A549 (cell line): ENCODE measurements around the gene MSRB3. TPM values are rescaled to one million over a fixed set of nuclear protein-coding genes. Genes with fewer than 3 reads are reported as not detected.

ENCODE experiments used
- ATAC-seq, 2 experiments: fragments of 200-7000 bp in 1 of 2; fragments of >200 bp in 1 of 2; cut with Nextera tagmentation in 1 of 2; cut with Tn5 transposase in 1 of 2; 3 replicates each; pipeline versions ENCODE4 v1.8.0 to v1.9.1; 2018 to 2020; ENCODE audit warnings: mild to moderate bottlenecking in 1 of 2, moderate library complexity in 1 of 2
- CTCF ChIA-PET: fragments of 300-600 bp; sonication (Branson Sonifier 250); formaldehyde crosslinking; extraction: SDS; loops from one replicate; lab custom pipeline; 2021; ENCODE audit warnings: antibody characterized with exemption, inconsistent platforms; lab: Yijun Ruan, JAX
- POLR2A ChIA-PET: fragments of 350-600 bp; formaldehyde crosslinking; extraction: SDS; loops from one replicate; lab custom pipeline; 2021; ENCODE audit warnings: antibody characterized with exemption, inconsistent platforms; lab: Yijun Ruan, JAX
- DNase-seq, 2 experiments: peaks; one replicate each; pipeline versions ENCODE4 v3.0.0 to v3.0.0-alpha.2; 2011 to 2016; ENCODE audit warnings: low read depth in 1 of 2, low spot score in 1 of 2
- FAIRE-seq: peaks from 2 replicates; lab custom pipeline; 2011; peaks lifted over from hg19 to GRCh38; lab: Jason Lieb, UNC
- H3K27ac ChIP-seq, 2 experiments: fragments of >200 bp; sonication (Bioruptor Twin); formaldehyde crosslinking; 3 replicates each; pipeline ENCODE4 v1.5.1; 2016 to 2017
- H3K4me1 ChIP-seq: fragments of >200 bp; sonication (Bioruptor Twin); formaldehyde crosslinking; 3 replicates; pipeline ENCODE4 v1.6.1; 2016
- H3K4me2 ChIP-seq: fragments of >200 bp; sonication (Bioruptor Twin); formaldehyde crosslinking; 3 replicates; pipeline ENCODE4 v1.6.1; 2016
- H3K4me3 ChIP-seq: fragments of >200 bp; sonication (Bioruptor Twin); formaldehyde crosslinking; 3 replicates; pipeline ENCODE4 v1.5.1; 2016
- H3K9me3 ChIP-seq: fragments of >200 bp; sonication (Bioruptor Twin); formaldehyde crosslinking; 3 replicates; pipeline ENCODE4 v1.6.1; 2016
- BHLHE40 ChIP-seq: IDR thresholded peaks from 2 replicates; pipeline ENCODE4 v1.6.1; 2012; ENCODE audit warnings: low read depth, low read length, inconsistent platforms
- CBX2 ChIP-seq: fragments of 200-600 bp; sonication (generic); IDR thresholded peaks from 2 replicates; pipeline ENCODE4 v1.6.1; 2016; ENCODE audit warnings: low read depth, mild to moderate bottlenecking, borderline replicate concordance
- CEBPB ChIP-seq, 2 experiments: fragments of >200 bp in 1 of 2; sonication (Bioruptor Twin) in 1 of 2; formaldehyde crosslinking in 1 of 2; IDR thresholded peaks; 2 replicates each; pipeline ENCODE4 v1.6.1; 2012 to 2016
- FOSL2 ChIP-seq, 2 experiments: fragments of 450-650 bp in 1 of 2; fragments of >200 bp in 1 of 2; sonication (Bioruptor Twin) in 1 of 2; formaldehyde crosslinking; IDR thresholded peaks; 2 replicates each; pipeline versions ENCODE4 v1.5.0 to v1.6.1; 2016 to 2020; ENCODE audit warnings: mild to moderate bottlenecking in 1 of 2, moderate library complexity in 1 of 2
- FOXS1 ChIP-seq: fragments of 250-450 bp; sonication (Bioruptor Pico); IDR thresholded peaks from 2 replicates; pipeline ENCODE4 v1.5.0; 2020; ENCODE audit warnings: mild to moderate bottlenecking, moderate library complexity
- HEYL ChIP-seq: fragments of 250-450 bp; sonication (Bioruptor Pico); IDR thresholded peaks from 2 replicates; pipeline ENCODE4 v1.8.0; 2021; ENCODE audit warnings: mild to moderate bottlenecking, moderate library complexity
- HOXB5 ChIP-seq: fragments of 250-450 bp; sonication (Bioruptor Pico); IDR thresholded peaks from 2 replicates; pipeline ENCODE4 v1.5.0; 2020; ENCODE audit warnings: mild to moderate bottlenecking, moderate library complexity
- JUNB ChIP-seq: fragments of >200 bp; sonication (Bioruptor Twin); formaldehyde crosslinking; IDR thresholded peaks from 2 replicates; pipeline ENCODE4 v1.6.1; 2016
- KDM5A ChIP-seq: fragments of 200-600 bp; sonication (generic); IDR thresholded peaks from 2 replicates; pipeline ENCODE4 v1.6.1; 2016; ENCODE audit warnings: antibody characterized with exemption, mild to moderate bottlenecking
- PHF8 ChIP-seq: fragments of 200-600 bp; sonication (generic); IDR thresholded peaks from 2 replicates; pipeline ENCODE4 v1.6.1; 2016; ENCODE audit warnings: low read depth, mild to moderate bottlenecking, antibody characterized with exemption, moderate library complexity, borderline replicate concordance
- POLR2A ChIP-seq: IDR thresholded peaks from 2 replicates; pipeline ENCODE4 v1.6.1; 2012; ENCODE audit warnings: mild to moderate bottlenecking, low read length
- RNF2 ChIP-seq: fragments of 200-600 bp; sonication (generic); IDR thresholded peaks from 2 replicates; pipeline ENCODE4 v1.6.1; 2016; ENCODE audit warnings: low read depth, mild to moderate bottlenecking, antibody characterized with exemption, moderate library complexity, borderline replicate concordance
- TFCP2L1 ChIP-seq: fragments of 250-450 bp; sonication (Bioruptor Pico); IDR thresholded peaks from 2 replicates; pipeline ENCODE4 v1.5.0; 2021; ENCODE audit warnings: mild to moderate bottlenecking
- ZFP36 ChIP-seq: fragments of 450-650 bp; IDR thresholded peaks from 2 replicates; pipeline ENCODE4 v1.6.1; 2014; ENCODE audit warnings: borderline replicate concordance; ENCODE audit not compliant: partially characterized antibody
- ZSCAN20 ChIP-seq: fragments of 250-450 bp; sonication (Bioruptor Pico); IDR thresholded peaks from 2 replicates; pipeline ENCODE4 v1.8.0; 2022; ENCODE audit warnings: mild to moderate bottlenecking, moderate library complexity
- WGBS: methylation state at CpG from one replicate; pipeline ENCODE4 v1.1.6; 2017; ENCODE audit errors: missing lambda C conversion rate; 5-methylcytosine and 5-hydroxymethylcytosine counted together
- polyA plus RNA-seq, 4 experiments: library from polyadenylated mRNA; depleted of rRNA in 3 of 4; stranded (reverse); fragments of >200 nt; fragmentation: RNase III in 1 of 4; extraction: RNeasy Plus Mini Kit Qiagen cat#74134 plus additional on column Dnase treatment in 1 of 4; gene quantifications; 2 replicates in 3 of 4; 3 replicates in 1 of 4; pipeline ENCODE4 v1.2.3, GENCODE V29; 2011 to 2017
- TF ChIP-seq, protein P1 (sequence below): fragments of 200-600 bp; sonication (generic); IDR thresholded peaks from 2 replicates; pipeline ENCODE4 v1.6.1; 2016; ENCODE audit warnings: antibody characterized with exemption, mild to moderate bottlenecking, moderate library complexity
- TF ChIP-seq, protein P2 (sequence below): fragments of >200 bp; sonication (Bioruptor Twin); formaldehyde crosslinking; IDR thresholded peaks from 3 replicates; pipeline ENCODE4 v1.6.1; 2016
- TF ChIP-seq, protein P3 (sequence below): IDR thresholded peaks from 2 replicates; pipeline ENCODE4 v1.6.1; 2012

Gene MSRB3
- polyA plus RNA-seq, 2 of the 4 experiments (the other 2 are of a cell fraction) = 25.2 to 46.1 TPM

DNA sequence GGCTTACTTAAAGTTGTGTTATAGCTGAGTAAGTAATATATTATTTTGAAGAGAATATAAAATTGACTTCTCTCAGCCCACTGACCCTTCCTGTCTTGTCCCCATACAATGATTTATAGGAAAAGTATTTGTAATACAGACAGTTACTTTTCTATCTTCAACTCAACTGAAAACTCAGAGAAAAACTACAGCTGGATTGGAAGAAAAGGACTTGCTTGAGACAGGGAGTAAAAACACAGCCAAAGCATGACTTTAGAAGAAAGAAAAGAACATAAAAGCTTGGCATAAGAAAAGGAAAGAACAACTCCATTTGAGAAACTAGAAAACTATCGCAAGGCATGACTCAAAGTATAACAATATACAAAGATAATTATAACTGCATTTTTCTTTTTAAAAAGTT is 57.5 kb downstream of the MSRB3 start (continued):
- TF ChIP-seq, protein P1, sequence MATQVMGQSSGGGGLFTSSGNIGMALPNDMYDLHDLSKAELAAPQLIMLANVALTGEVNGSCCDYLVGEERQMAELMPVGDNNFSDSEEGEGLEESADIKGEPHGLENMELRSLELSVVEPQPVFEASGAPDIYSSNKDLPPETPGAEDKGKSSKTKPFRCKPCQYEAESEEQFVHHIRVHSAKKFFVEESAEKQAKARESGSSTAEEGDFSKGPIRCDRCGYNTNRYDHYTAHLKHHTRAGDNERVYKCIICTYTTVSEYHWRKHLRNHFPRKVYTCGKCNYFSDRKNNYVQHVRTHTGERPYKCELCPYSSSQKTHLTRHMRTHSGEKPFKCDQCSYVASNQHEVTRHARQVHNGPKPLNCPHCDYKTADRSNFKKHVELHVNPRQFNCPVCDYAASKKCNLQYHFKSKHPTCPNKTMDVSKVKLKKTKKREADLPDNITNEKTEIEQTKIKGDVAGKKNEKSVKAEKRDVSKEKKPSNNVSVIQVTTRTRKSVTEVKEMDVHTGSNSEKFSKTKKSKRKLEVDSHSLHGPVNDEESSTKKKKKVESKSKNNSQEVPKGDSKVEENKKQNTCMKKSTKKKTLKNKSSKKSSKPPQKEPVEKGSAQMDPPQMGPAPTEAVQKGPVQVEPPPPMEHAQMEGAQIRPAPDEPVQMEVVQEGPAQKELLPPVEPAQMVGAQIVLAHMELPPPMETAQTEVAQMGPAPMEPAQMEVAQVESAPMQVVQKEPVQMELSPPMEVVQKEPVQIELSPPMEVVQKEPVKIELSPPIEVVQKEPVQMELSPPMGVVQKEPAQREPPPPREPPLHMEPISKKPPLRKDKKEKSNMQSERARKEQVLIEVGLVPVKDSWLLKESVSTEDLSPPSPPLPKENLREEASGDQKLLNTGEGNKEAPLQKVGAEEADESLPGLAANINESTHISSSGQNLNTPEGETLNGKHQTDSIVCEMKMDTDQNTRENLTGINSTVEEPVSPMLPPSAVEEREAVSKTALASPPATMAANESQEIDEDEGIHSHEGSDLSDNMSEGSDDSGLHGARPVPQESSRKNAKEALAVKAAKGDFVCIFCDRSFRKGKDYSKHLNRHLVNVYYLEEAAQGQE = no peak
- TF ChIP-seq HOXB5 = no peak
- TF ChIP-seq BHLHE40 = no peak
- TF ChIP-seq, protein P2, sequence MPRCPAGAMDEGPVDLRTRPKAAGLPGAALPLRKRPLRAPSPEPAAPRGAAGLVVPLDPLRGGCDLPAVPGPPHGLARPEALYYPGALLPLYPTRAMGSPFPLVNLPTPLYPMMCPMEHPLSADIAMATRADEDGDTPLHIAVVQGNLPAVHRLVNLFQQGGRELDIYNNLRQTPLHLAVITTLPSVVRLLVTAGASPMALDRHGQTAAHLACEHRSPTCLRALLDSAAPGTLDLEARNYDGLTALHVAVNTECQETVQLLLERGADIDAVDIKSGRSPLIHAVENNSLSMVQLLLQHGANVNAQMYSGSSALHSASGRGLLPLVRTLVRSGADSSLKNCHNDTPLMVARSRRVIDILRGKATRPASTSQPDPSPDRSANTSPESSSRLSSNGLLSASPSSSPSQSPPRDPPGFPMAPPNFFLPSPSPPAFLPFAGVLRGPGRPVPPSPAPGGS = no peak
- no peak for TF ChIP-seq CBX2
- TF ChIP-seq JUNB = no peak
- TF ChIP-seq, protein P3, sequence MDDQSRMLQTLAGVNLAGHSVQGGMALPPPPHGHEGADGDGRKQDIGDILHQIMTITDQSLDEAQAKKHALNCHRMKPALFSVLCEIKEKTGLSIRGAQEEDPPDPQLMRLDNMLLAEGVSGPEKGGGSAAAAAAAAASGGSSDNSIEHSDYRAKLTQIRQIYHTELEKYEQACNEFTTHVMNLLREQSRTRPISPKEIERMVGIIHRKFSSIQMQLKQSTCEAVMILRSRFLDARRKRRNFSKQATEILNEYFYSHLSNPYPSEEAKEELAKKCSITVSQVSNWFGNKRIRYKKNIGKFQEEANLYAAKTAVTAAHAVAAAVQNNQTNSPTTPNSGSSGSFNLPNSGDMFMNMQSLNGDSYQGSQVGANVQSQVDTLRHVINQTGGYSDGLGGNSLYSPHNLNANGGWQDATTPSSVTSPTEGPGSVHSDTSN = no peak
- no peak for TF ChIP-seq ZSCAN20 (CRISPR knock-in tag)
- no peak for TF ChIP-seq HEYL (CRISPR knock-in tag)
- TF ChIP-seq FOXS1 (CRISPR knock-in tag) = no peak
- TF ChIP-seq KDM5A = no peak

DNA sequence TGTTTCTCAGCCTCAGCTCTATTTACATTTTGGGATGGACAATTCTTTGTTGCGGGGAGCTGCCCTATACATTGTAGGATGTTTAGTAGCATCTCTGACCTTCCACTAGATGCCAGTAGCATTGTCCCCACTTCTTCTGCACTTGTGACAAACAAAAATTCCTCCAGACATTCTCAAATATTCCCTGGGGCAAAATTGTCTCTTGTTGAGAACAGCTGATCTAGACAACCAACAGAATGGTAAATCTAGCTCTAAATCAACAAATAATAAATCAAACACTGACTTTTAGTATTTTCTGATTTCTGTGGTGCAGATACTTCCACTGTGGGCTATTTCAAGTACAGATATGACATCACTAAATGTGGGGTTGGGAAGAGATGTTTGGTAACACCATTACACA is 60.7 kb downstream of the MSRB3 start:
- TF ChIP-seq RNF2 (no peak), POLR2A (no peak), FOSL2 (IDR thresholded peaks at IDR 0.05) (no peak), FOSL2 (CRISPR knock-in tag; IDR thresholded peaks at IDR 0.05) (no peak), ZFP36 (no peak), TFCP2L1 (CRISPR knock-in tag) (no peak)
- DNase-seq (peak in 1 of 2 experiments; percentile 7), ATAC-seq (no peak), FAIRE-seq (no peak)
- H3K4me2 ChIP-seq = no peak overlapping the region
- peaks cover 17% of the 10 kb centered on the region; the same call in 2 of the 3 replicates for H3K4me1 ChIP-seq
- 98% methylated on average over 1 of the region's 1 CpG for WGBS
- CTCF ChIA-PET = no interaction called here
- H3K4me3 ChIP-seq = no peak overlapping the region
- H3K27ac ChIP-seq = no peak overlapping the region
- H3K9me3 ChIP-seq = no peaks in the 10 kb centered on the region
- POLR2A ChIA-PET = no interaction called here

DNA sequence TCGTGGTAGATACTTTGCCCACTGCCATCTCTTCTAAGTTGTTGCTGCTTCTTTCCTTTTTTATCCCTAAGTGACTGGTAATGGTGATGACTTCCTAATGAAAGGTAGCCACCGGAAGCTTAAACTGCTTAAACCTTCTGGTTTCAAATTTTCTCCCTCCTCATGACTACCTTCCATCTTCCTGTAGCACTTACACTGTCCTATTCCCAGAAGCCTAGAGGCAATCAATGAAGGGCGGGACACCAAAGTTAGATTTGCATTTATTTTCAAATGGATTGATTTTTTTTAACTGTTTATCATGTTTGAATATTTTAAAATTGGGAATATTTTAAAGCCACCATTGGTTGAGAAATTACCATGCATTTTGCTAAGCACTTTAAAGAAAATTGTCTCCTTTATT is 64.7 kb downstream of the MSRB3 start:
- H3K27ac ChIP-seq = no peak overlapping the region
- DNase-seq (no peak), FAIRE-seq (no peak), ATAC-seq (no peak)
- ChIA-PET CTCF (interaction anchor here (0.9 kb wide), 1 partner anchor 190 kb away, joined by 3 read pairs; no protein-coding TSS in a partner anchor), POLR2A (no interaction called here)
- H3K9me3 ChIP-seq = no peaks in the 10 kb centered on the region
- H3K4me2 ChIP-seq = no peak overlapping the region
- TF ChIP-seq CBX2 = no peak
- no peak for TF ChIP-seq PHF8
- TF ChIP-seq TFCP2L1 (CRISPR knock-in tag) = no peak
- TF ChIP-seq CEBPB (IDR thresholded peaks at IDR 0.05) = no peak
- H3K4me3 ChIP-seq = no peak overlapping the region
- 88% methylated on average over 3 of the region's 3 CpGs for WGBS
- no peaks in the 10 kb centered on the region for H3K4me1 ChIP-seq
